GM12892 (cell line): ENCODE results near the gene PORCN.

ENCODE experiments used
- POLR2A ChIP-seq: IDR thresholded peaks from 2 replicates; pipeline ENCODE4 v1.6.1; 2011; ENCODE audit warnings: low read depth, low read length, control low read depth
- TAF1 ChIP-seq: IDR thresholded peaks from 2 replicates; pipeline ENCODE4 v1.6.1; 2011; ENCODE audit warnings: low read depth, mild to moderate bottlenecking, control low read depth, low read length, borderline replicate concordance

- TF ChIP-seq POLR2A (no peak), TAF1 (no peak)
These were observed 34.7 kb upstream of the PORCN start for GRCh38 chrX:48474127-48474526.
